Endothelial cell of umbilical vein (primary cell): ENCODE results near the gene SLC26A2. TPM values are rescaled to one million over a fixed set of nuclear protein-coding genes. Genes with fewer than 3 reads are reported as not detected.
A peak's percentile ranks its signal among the peaks of the same experiment; 100 is the strongest.

Experiments
- BruUV-seq: library from RNA; stranded (reverse); fragments of 400-500 nt; replicated peaks from 2 replicates; lab custom pipeline; 2021; lab: Mats Ljungman, UMichigan
- CTCF ChIA-PET: fragments of 300-600, 350-600 bp; sonication (Branson Sonifier 250); formaldehyde crosslinking; loops from one replicate; lab custom pipeline; 2021; ENCODE audit warnings: antibody characterized with exemption, inconsistent platforms; lab: Charles Lee
- POLR2A ChIA-PET: fragments of 300-600, 350-600 bp; sonication (Branson Sonifier 250); formaldehyde crosslinking; loops from one replicate; lab custom pipeline; 2021; ENCODE audit warnings: antibody characterized with exemption, inconsistent platforms; lab: Charles Lee
- DNase-seq: peaks from one replicate; pipeline ENCODE4 v3.0.0-alpha.2; 2011; ENCODE audit warnings: low read depth, low spot score
- FAIRE-seq: peaks from 2 replicates; lab custom pipeline; 2011; peaks lifted over from hg19 to GRCh38; lab: Jason Lieb, UNC
- H2AFZ ChIP-seq: 2 replicates; pipeline ENCODE4 v1.6.0; 2012; ENCODE audit warnings: low read depth, low read length, control low read depth, inconsistent platforms
- H3K27ac ChIP-seq: 2 replicates; pipeline ENCODE4 v1.5.1; 2011; ENCODE audit warnings: low read depth, mild to moderate bottlenecking, control low read depth, low read length, moderate library complexity; ENCODE audit not compliant: insufficient read depth
- H3K27me3 ChIP-seq, 2 experiments: 2 replicates each; pipeline versions ENCODE4 v1.6.0 to v1.6.1; 2011; ENCODE audit warnings: low read length in 2 of 2, mixed read lengths in 1 of 2; ENCODE audit not compliant: control insufficient read depth in 2 of 2, insufficient read depth in 2 of 2
- H3K36me3 ChIP-seq, 2 experiments: 2 replicates in 1 of 2; 3 replicates in 1 of 2; pipeline ENCODE4 v1.5.1; 2011; ENCODE audit warnings: low read length in 2 of 2, mild to moderate bottlenecking in 1 of 2, moderate library complexity in 1 of 2; ENCODE audit not compliant: control insufficient read depth in 2 of 2, insufficient read depth in 2 of 2; ENCODE audit errors: extremely low read depth in 1 of 2
- H3K4me1 ChIP-seq: 3 replicates; pipeline ENCODE4 v1.5.1; 2011; ENCODE audit warnings: mild to moderate bottlenecking, low read length; ENCODE audit not compliant: control insufficient read depth, insufficient read depth; ENCODE audit errors: extremely low read depth
- H3K4me2 ChIP-seq: 2 replicates; pipeline ENCODE4 v1.6.1; 2011; ENCODE audit warnings: low read length, control low read depth, mixed read lengths; ENCODE audit not compliant: insufficient read depth
- H3K4me3 ChIP-seq, 3 experiments: fragments of 200-600 bp in 1 of 3; sonication (generic), shearing (Covaris generic) in 1 of 3; replicated peaks in 1 of 3; 2 replicates each; pipeline ENCODE4 v1.5.1; 2011 to 2016; ENCODE audit warnings: control low read depth in 3 of 3, low read length in 3 of 3, mild to moderate bottlenecking in 2 of 3, inconsistent platforms in 1 of 3, low read depth in 1 of 3, moderate library complexity in 1 of 3; ENCODE audit not compliant: insufficient read depth in 1 of 3
- H3K79me2 ChIP-seq: 2 replicates; pipeline ENCODE4 v1.6.0; 2012; ENCODE audit warnings: low read length, inconsistent platforms; ENCODE audit not compliant: control insufficient read depth, insufficient read depth
- H3K9ac ChIP-seq: replicated peaks from 2 replicates; pipeline ENCODE3; 2011; ENCODE audit warnings: low read length, control low read depth; ENCODE audit not compliant: insufficient read depth; ENCODE audit errors: extremely low read depth
- H3K9me1 ChIP-seq: replicated peaks from 3 replicates; pipeline ENCODE4 v1.6.0; 2011; ENCODE audit warnings: mild to moderate bottlenecking, low read length; ENCODE audit not compliant: control insufficient read depth, insufficient read depth; ENCODE audit errors: extremely low read depth
- H3K9me3 ChIP-seq: replicated peaks from 2 replicates; pipeline ENCODE4 v1.5.1; 2012; ENCODE audit warnings: low read length, inconsistent platforms; ENCODE audit not compliant: control insufficient read depth, insufficient read depth
- H4K20me1 ChIP-seq: replicated peaks from 2 replicates; pipeline ENCODE3; 2011; ENCODE audit warnings: mild to moderate bottlenecking, low read length; ENCODE audit not compliant: control insufficient read depth, insufficient read depth; ENCODE audit errors: extremely low read depth
- EZH2 ChIP-seq: IDR thresholded peaks from 2 replicates; pipeline ENCODE4 v1.6.1; 2012; ENCODE audit warnings: borderline replicate concordance, low read depth, mild to moderate bottlenecking, moderate library complexity, low read length, inconsistent platforms; ENCODE audit not compliant: severe bottlenecking
- FOS ChIP-seq: IDR thresholded peaks from 2 replicates; pipeline ENCODE4 v1.6.1; 2011; ENCODE audit warnings: mild to moderate bottlenecking, low read length, moderate library complexity, borderline replicate concordance; ENCODE audit not compliant: insufficient read depth
- GATA2 ChIP-seq: IDR thresholded peaks from 2 replicates; pipeline ENCODE4 v1.7.0; 2011; ENCODE audit warnings: low read depth, mild to moderate bottlenecking, moderate library complexity, mixed read lengths, low read length; ENCODE audit not compliant: insufficient read length, insufficient read depth
- JUN ChIP-seq: IDR thresholded peaks from 2 replicates; pipeline ENCODE4 v1.6.1; 2011; ENCODE audit warnings: borderline replicate concordance, low read depth; ENCODE audit not compliant: insufficient read length, insufficient read depth
- MYC ChIP-seq: IDR thresholded peaks from one replicate; pipeline ENCODE4 v1.6.1; 2011; ENCODE audit warnings: mild to moderate bottlenecking, low read depth, low read length
- POLR2A ChIP-seq: IDR thresholded peaks from 2 replicates; pipeline ENCODE4 v1.6.1; 2012; ENCODE audit warnings: low read depth, mild to moderate bottlenecking, control low read depth, low read length
- POLR2AphosphoS5 ChIP-seq: IDR thresholded peaks from 2 replicates; pipeline ENCODE4 v1.6.1; 2012; ENCODE audit warnings: low read depth, mild to moderate bottlenecking, control low read depth, low read length, moderate library complexity; ENCODE audit not compliant: insufficient read depth
- dilution Hi-C: fragments of 300-500 bp; cut with MboI; formaldehyde crosslinking; loops from one replicate; pipeline ENCODE4 v1.15.0; 2019; ENCODE audit warnings: low sequenced_read_pairs; ENCODE audit not compliant: extremely low pct_ligation_motif_present
- intact Hi-C: fragments of 100-400 bp; cut with micrococcal nuclease; formaldehyde crosslinking; loops from one replicate; pipeline ENCODE4 v1.10.0; 2022
- polyA plus RNA-seq, 4 experiments: library from polyadenylated mRNA; depleted of rRNA in 3 of 4; stranded (reverse) in 3 of 4; unstranded in 1 of 4; fragments of >200 nt; gene quantifications; 2 replicates each; pipeline versions ENCODE4 v1.2.1 to v1.2.3, GENCODE V29; 2011 to 2012; ENCODE audit warnings: missing spikeins in 1 of 4
- total RNA-seq: library from RNA; stranded (reverse); gene quantifications from 2 replicates; pipeline ENCODE4 v1.2.3, GENCODE V29; 2021
- TF ChIP-seq, protein P1 (sequence below): IDR thresholded peaks from 2 replicates; pipeline ENCODE4 v1.6.1; 2011; ENCODE audit not compliant: insufficient read depth, insufficient read length
- TF ChIP-seq, protein P2 (sequence below), 2 donors: IDR thresholded peaks; 1 replicate in 1 of 2; 2 replicates in 1 of 2; pipeline ENCODE4 v1.5.1; 2011; ENCODE audit warnings: low read length in 2 of 2, mild to moderate bottlenecking in 2 of 2, moderate library complexity in 2 of 2, control low read depth in 1 of 2, inconsistent platforms in 1 of 2, low read depth in 1 of 2; ENCODE audit not compliant: insufficient read depth in 1 of 2; ENCODE audit errors: extremely low read depth in 1 of 2

SLC26A2 gene
- total and polyA plus RNA-seq, 2 donors (not counting 3 experiments of a cell fraction or from before 2014, with no cell fraction given): 5.9 to 16.8 TPM

DNA sequence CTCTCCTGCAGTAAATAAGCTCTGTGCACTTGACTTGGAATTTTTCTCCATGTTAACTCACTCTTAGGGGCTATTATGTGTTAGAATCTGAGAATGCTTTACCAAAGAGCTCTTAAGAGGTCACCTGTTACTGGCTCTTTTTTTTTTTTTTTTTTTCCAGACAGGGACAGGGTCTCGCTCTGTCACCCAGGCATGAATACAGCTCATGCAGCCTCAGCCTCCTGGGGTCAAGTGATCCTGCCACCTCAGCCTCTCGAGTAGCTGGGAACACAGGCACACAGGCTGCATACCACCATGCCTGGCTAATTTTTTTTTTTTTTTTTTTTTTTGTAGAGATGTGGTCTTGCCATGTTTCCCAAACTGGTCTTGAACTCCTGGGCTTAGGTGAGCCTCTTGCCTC is 62.1 kb downstream of the SLC26A2 start:
- H2AFZ ChIP-seq: no peak overlapping the region
- H3K79me2 ChIP-seq: peaks cover 4% of the 10 kb centered on the region
- FAIRE-seq: no peak
- CTCF ChIA-PET: interaction anchor here (0.6 to 2.8 kb wide), 12 partner anchors 11 to 461 kb away, joined by 3 to 16 read pairs (median 7); partner anchors contain the start of genes HMGXB3 and TIGD6
- intact Hi-C loops (loop anchor here (1.0 kb wide), 3 partner anchors 21 to 28 kb away; no protein-coding TSS in a partner anchor), dilution Hi-C loops (no loop called here)
- no peaks in the 10 kb centered on the region for H3K9me3 ChIP-seq
- TF ChIP-seq, protein P1, sequence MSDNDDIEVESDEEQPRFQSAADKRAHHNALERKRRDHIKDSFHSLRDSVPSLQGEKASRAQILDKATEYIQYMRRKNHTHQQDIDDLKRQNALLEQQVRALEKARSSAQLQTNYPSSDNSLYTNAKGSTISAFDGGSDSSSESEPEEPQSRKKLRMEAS: no peak
- TF ChIP-seq, protein P2, sequence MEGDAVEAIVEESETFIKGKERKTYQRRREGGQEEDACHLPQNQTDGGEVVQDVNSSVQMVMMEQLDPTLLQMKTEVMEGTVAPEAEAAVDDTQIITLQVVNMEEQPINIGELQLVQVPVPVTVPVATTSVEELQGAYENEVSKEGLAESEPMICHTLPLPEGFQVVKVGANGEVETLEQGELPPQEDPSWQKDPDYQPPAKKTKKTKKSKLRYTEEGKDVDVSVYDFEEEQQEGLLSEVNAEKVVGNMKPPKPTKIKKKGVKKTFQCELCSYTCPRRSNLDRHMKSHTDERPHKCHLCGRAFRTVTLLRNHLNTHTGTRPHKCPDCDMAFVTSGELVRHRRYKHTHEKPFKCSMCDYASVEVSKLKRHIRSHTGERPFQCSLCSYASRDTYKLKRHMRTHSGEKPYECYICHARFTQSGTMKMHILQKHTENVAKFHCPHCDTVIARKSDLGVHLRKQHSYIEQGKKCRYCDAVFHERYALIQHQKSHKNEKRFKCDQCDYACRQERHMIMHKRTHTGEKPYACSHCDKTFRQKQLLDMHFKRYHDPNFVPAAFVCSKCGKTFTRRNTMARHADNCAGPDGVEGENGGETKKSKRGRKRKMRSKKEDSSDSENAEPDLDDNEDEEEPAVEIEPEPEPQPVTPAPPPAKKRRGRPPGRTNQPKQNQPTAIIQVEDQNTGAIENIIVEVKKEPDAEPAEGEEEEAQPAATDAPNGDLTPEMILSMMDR (IDR thresholded peaks at IDR 0.05; ENCODE audit: extremely low read depth in 1 of 2, insufficient read depth in 1 of 2, low read depth in 1 of 2, low read length in 2 of 2): no peak
- no peak for TF ChIP-seq POLR2A
- no peak for TF ChIP-seq EZH2
- TF ChIP-seq FOS: no peak
- no peak for TF ChIP-seq POLR2AphosphoS5
- no peak for TF ChIP-seq MYC
- no peak for TF ChIP-seq GATA2
- TF ChIP-seq JUN: no peak
- POLR2A ChIA-PET: interaction anchor here (0.9 to 1.5 kb wide), 6 partner anchors 8 to 116 kb away, joined by 3 to 14 read pairs (median 4); partner anchors contain the start of genes HMGXB3 and TIGD6
- no TSS peak for BruUV-seq
- H3K9ac ChIP-seq: peak overlapping the region; percentile 87
- H3K36me3 ChIP-seq: peaks cover 18 to 21% of the 10 kb centered on the region in 2 experiments
- peak overlapping the region in 1 of 3 experiments; percentile 29 for H3K4me3 ChIP-seq
- peak overlapping the region; percentile 92 for H3K27ac ChIP-seq
- H3K4me2 ChIP-seq: peak overlapping the region; percentile 90
- H3K9me1 ChIP-seq: no peaks in the 10 kb centered on the region
- no peak for DNase-seq
- H4K20me1 ChIP-seq: no peaks in the 10 kb centered on the region
- H3K27me3 ChIP-seq: no peaks in the 10 kb centered on the region
- H3K4me1 ChIP-seq: peaks cover 38% of the 10 kb centered on the region
